ENCODE measurements around the gene RPS6KA1. TPM values are rescaled to one million over a fixed set of nuclear protein-coding genes. Genes with fewer than 3 reads are reported as not detected.
"Not testable (repeated sequence)": the region's sequence is repeated elsewhere in the genome, so short reads cannot be mapped to it uniquely, and the experiment has no call there.

Gene RPS6KA1
- total and polyA plus RNA-seq, 11 donors = 1.1 to 24.4 (median 3.5) TPM

- DNase-seq (no peak), ATAC-seq (no peak)
- Histone ChIP-seq H3K27me3 (peaks cover 0 to 6% (median 0%) of the 10 kb centered on the region in 9 donors), H3K9me3 (peaks cover 0 to 12% (median 7%) of the 10 kb centered on the region in 12 donors), H3K4me1 (peaks cover 0 to 25% (median 0%) of the 10 kb centered on the region in 12 donors), H3K4me3 (no peak overlapping the region), H3K36me3 (no peaks in the 10 kb centered on the region), H3K27ac (no peak overlapping the region)
- whole genome bisulfite sequencing, 4 donors = 76 to 81% (median 79%) methylated on average over 5 of the region's 5 CpGs
- intact Hi-C loops (cut with DNase I) = loop anchor here in 1 of 10 donors (10.0 kb wide), 1 partner anchor 79 kb away; no protein-coding TSS in a partner anchor
- TF ChIP-seq POLR2A (IDR thresholded peaks at IDR 0.05) = no peak
- TF ChIP-seq, protein P1, sequence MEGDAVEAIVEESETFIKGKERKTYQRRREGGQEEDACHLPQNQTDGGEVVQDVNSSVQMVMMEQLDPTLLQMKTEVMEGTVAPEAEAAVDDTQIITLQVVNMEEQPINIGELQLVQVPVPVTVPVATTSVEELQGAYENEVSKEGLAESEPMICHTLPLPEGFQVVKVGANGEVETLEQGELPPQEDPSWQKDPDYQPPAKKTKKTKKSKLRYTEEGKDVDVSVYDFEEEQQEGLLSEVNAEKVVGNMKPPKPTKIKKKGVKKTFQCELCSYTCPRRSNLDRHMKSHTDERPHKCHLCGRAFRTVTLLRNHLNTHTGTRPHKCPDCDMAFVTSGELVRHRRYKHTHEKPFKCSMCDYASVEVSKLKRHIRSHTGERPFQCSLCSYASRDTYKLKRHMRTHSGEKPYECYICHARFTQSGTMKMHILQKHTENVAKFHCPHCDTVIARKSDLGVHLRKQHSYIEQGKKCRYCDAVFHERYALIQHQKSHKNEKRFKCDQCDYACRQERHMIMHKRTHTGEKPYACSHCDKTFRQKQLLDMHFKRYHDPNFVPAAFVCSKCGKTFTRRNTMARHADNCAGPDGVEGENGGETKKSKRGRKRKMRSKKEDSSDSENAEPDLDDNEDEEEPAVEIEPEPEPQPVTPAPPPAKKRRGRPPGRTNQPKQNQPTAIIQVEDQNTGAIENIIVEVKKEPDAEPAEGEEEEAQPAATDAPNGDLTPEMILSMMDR (IDR thresholded peaks at IDR 0.05) = no peak
These were observed 54.3 kb downstream of the RPS6KA1 start for GRCh38 chr1:26583646-26584485.

DNA sequence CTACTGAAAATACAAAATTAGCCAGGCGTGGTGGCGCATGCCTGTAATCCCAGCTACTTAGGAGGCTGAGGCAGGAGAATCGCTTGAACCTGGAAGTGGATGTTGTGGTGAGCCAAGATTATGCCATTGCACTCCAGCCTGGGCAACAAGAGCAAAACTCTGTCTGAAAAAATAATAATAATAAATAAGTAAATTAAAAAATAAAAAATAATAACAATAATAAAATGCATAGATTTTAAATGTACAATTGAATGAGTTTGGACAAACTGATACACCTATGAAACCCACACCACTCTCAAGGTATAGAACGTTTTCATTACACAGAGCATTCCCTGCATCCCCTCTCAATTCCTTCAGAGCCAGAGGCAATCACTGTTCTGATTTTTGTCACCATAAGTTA lies 55.0 kb downstream of the RPS6KA1 start:
- peaks cover 0 to 18% (median 8%) of the 10 kb centered on the region in 12 donors for H3K9me3 ChIP-seq
- not testable (repeated sequence) for ATAC-seq, H3K4me3 ChIP-seq, H3K36me3 ChIP-seq, H3K27me3 ChIP-seq, DNase-seq, H3K27ac ChIP-seq
- intact Hi-C loops (cut with DNase I) = loop anchor here in 1 of 10 donors (10.0 kb wide), 1 partner anchor 80 kb away; no protein-coding TSS in a partner anchor
- H3K4me1 ChIP-seq = peaks cover 0 to 25% (median 0%) of the 10 kb centered on the region in 12 donors
- 88 to 89% (median 88%) methylated on average over 4 of the region's 4 CpGs for WGBS, 4 donors

DNA sequence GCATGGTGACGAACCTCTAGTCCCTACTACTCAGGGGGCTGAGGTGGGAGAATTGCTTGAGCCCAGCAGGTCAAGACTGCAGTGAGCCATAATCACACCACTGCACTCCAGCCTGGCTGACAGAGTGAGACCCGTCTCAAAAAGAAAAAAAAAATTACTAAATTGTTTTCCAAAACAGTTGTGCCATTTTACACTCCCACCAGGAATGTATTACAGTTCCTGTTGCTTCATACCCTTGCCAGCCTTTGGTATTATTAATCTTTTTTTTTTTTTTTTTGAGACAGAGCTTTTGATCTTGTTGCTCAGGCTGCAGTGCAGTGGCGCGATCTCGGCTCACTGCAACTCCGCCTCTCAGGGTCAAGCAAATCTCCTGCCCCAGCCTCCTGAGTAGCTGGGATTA lies 55.9 kb downstream of the RPS6KA1 start:
- Histone ChIP-seq H3K27me3 (no peaks in the 10 kb centered on the region), H3K36me3 (no peaks in the 10 kb centered on the region), H3K4me1 (peaks cover 0 to 25% (median 0%) of the 10 kb centered on the region in 12 donors), H3K4me3 (no peak overlapping the region), H3K9me3 (peaks cover 0 to 18% (median 8%) of the 10 kb centered on the region in 12 donors), H3K27ac (no peak overlapping the region)
- ATAC-seq = no peak
- intact Hi-C loops (cut with DNase I) = loop anchor here in 1 of 10 donors (10.0 kb wide), 1 partner anchor 81 kb away; no protein-coding TSS in a partner anchor
- TF ChIP-seq, protein P1 (IDR thresholded peaks at IDR 0.05) = no peak
- no peak for TF ChIP-seq POLR2A (IDR thresholded peaks at IDR 0.05)
- no peak for DNase-seq
- WGBS, 4 donors = 86 to 92% (median 91%) methylated on average over 6 of the region's 6 CpGs

GRCh38 chr1:26593385-26593784 lies 63.8 kb downstream of the RPS6KA1 start:
- intact Hi-C loops (cut with DNase I) = no loop called here
- no peak for DNase-seq
- Histone ChIP-seq H3K27ac (no peak overlapping the region), H3K27me3 (no peaks in the 10 kb centered on the region), H3K4me1 (peaks cover 0 to 7% (median 0%) of the 10 kb centered on the region in 12 donors), H3K4me3 (no peak overlapping the region), H3K36me3 (no peaks in the 10 kb centered on the region), H3K9me3 (peaks cover 0 to 11% (median 5%) of the 10 kb centered on the region in 12 donors)
- TF ChIP-seq, protein P1 (IDR thresholded peaks at IDR 0.05) = no peak
- TF ChIP-seq POLR2A (IDR thresholded peaks at IDR 0.05) = no peak
- no peak for ATAC-seq
- 75 to 79% (median 79%) methylated on average over 5 of the region's 5 CpGs for WGBS, 4 donors

GRCh38 chr1:26594593-26594992 lies 65.0 kb downstream of the RPS6KA1 start:
- H3K36me3 ChIP-seq; H3K4me3 ChIP-seq; ATAC-seq; H3K9me3 ChIP-seq; intact Hi-C loops (cut with DNase I); H3K27me3 ChIP-seq; H3K27ac ChIP-seq; DNase-seq: not testable (repeated sequence)
- H3K4me1 ChIP-seq = peaks cover 0 to 17% (median 0%) of the 10 kb centered on the region in 12 donors
- WGBS, 4 donors = 89 to 96% (median 92%) methylated on average over 6 of the region's 6 CpGs
